GM19467 (cell line): ENCODE results near the gene DDX24.

Experiments used
- ATAC-seq: cut with Tn5 transposase; IDR thresholded peaks from one replicate; pipeline ENCODE4 v1.9.1; 2021; ENCODE audit warnings: mild to moderate bottlenecking, moderate library complexity; ENCODE audit not compliant: unreplicated experiment

The DDX24 gene

DNA sequence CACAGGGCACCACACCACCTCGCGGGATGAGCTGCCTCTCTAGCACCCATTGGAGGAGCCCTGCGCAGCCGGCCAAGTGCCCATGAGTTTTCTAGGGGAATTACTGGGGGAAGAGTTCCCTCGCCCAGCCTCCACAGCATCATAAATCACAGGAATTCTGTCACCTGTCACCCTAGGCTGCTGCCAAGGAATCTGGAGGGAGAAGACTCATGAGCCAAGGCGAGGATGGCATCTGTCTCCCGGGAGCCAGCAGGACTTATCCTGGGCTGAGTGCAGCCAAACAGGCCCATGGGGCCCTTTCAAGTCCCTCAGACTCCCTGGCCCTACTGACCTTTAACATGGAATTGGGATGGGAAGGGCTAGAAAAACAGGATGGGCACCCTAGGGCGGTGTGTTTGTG, 62.7 kb downstream of the DDX24 start:
- no peak for ATAC-seq

DNA sequence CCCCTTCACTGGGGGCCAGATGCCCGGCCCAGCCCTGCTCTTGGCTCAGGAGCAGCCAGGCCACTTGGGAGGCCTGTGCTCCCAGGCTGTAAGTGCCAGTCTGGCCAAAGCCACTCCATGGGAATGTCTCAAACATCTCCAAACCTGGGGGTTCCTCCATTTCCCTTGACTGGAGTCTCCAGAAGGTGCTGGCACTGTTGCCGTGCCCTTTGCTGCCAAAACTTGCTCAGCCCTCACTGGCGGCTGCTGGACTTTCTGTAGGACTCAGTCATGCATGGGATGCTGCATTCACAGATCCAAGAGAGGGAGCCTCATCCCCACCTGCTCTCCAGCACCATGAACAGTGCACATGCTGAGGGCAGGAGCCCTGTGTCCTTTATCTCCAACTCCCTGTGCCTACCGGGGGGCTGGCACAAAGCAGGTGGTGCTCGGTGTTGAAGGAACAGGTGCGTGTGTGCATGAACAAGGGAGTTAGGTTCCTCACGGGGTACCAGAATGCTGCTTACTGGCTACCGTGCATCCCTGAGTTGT, 64.5 kb downstream of the DDX24 start:
- ATAC-seq, result no peak

DNA sequence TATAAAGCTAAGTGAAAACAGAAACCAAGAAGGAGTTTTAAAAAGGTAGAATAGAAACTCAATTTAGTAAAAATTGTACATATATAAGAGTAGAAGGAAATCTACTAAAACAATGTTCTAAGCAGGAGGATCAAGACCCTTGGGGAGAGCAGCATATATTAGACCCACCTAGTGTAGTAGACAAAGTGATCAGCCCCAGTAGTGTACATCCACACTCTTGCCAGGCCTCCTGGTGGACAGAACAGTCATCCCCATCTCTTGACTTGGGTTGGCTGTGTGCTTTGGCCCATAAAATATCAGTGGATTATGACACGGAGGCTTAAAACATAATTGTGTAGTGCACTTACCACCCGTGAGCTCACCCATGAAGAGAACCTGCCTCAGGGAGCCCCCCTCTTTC, 65.8 kb downstream of the DDX24 start:
- ATAC-seq, result no peak

DNA sequence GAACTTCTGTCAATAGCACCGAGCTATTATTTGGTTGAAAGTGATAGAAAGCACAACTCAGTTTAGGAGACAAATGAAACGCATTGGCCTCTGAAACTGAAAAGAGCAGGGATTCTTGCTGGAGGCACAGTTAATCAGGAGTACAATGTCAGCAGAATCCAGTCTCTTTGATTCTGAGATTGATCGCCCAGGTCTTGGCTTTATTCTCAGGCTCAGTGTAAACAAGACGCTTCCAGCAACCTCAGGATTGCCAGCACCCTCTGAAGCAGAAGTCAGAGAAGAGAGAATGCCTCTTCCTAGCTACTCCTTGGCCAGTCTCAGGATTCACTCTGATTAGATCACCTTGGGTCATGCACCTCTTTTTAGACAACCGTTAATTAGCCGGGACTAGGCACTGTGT, 66.6 kb downstream of the DDX24 start:
- no peak for ATAC-seq

DNA sequence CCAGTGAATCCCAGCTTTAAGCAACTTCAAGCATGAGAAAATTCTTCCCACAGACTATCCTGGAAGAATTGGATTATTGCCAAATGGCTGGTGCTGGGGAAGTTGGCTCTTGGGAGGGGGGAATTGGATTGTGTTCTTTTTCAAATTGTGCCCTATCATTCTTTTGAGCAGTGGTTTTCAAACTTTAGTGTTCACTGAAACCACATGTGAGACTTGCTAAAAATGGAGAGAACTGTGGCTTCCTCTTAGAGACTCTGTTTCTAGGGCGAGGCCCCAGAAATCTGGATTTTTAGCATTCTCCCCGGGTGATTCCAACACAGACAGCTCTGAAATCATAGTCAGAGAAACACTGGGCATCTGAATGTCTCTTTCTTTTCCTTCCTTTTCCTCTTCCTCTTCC, 69.2 kb downstream of the DDX24 start:
- no peak for ATAC-seq

- ATAC-seq, result no peak
These were observed 70.4 kb downstream of the DDX24 start for GRCh38 chr14:94010625-94011024.

DNA sequence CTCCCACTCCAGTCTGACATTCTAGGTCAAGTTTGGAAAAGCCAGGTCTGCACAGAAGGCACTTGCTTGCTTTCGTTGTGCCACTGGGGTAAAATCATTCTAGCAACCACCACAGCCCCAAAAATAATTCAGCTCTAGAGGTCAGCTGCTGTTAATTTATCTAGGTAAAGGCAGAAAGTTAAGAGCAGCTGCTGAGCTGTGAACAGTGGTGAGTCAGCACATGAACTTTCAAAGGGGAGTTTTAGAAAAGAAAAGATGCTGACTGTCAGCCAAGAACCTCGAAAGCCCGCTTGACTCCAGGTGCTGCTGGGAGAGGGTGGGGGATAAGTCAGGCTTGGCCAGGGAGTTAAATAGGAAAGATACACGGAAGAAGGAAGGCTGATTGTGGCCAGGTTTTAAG, 71.2 kb downstream of the DDX24 start:
- ATAC-seq, result no peak

- ATAC-seq, result no peak
These were observed 72.8 kb downstream of the DDX24 start for GRCh38 chr14:94008234-94008633.

DNA sequence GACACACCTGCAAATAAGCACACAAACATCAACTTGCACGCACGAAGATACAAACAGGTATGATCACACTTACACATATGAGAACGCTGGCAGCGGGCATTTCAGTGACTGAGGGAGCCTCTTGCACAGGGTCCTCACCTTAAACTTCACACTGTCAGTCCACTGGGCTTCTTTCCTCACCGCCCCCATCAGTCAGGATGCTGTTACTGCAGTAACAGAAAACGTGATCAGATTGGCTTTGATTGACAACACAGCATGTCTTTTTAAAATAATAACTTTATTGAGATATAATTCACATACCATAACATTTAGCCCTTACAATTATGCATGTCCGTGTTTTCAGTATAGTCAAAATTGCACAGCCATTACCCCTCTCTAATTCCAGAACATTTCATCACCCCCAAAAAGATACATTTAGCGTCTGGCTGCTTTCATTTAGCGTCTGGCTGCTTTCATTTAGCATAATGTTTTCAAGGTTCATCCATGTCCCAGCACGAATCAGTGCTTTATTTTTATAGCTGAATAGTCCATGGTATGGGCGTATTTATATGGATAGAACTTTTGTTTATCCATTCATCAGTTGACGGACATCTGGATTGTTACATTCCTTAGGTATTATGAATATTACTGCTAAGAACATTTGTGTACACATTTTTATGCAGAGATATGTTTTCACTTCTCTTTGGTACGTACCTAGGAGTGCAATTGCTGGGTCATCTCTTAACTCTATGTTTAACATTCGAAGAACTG, 75.5 kb downstream of the DDX24 start:
- no peak for ATAC-seq

DNA sequence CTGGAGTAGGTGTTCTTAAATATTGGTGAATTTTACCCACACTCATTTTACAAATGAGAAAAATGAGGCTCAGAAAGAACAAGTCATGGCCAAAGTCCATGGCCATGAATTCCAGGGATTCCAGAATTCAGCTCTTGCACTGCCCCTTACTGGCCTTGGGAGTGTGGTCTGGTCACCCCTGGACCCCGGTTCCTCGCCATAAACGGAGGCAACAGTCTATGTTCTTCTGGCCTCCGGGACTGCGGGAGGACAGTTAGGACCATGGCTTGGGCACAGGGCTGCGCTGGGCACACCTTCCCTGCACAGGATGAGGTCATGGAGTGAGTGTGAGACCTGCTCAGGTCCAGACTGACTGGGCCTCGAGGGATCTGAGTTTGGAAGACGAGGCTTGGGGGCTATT, 77.0 kb downstream of the DDX24 start:
- no peak for ATAC-seq

- no peak for ATAC-seq
These were observed 77.6 kb downstream of the DDX24 start for GRCh38 chr14:94003397-94003796.

DNA sequence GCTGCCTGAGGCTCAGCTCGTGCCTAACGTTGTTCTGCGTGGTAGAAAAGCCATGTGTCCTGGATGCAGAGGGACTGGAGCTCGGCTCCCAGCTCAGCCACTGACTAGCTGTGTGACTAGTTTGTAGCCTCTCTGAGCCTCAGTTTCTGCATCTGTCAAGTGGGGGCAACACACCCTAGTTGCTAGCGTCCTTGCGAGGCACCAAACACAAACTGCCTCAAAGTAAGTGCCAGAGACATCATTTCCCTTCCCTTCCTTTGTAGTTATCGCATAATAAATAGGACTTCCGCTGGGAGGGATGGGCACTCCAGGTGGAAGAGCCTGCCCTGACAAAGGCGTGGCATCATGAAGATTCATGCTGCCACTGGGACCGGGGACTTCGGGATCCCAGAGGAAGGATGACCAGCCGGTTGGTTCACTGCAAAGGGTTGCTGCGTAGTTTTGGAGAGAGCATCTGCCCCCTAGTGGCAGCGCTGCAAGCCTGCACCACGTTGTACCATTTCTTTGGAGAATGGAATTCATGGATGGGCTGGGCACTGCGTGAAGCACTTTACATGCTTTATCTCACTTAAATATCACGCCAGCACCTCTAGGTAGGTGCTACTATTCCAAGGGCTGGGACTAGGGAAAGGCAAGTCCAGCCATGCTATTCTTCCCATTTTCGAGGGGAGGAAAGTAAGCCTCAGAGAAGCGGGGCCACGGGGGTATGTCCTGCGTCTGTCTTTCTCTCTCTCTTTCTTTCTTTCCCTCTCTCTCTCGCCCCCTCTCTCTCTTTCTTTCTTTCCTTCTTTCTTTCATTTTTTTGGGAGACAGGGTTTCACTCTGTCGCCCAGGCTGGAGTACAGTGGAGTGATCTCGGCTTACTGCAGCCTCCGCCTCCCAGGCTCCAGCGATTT, 79.3 kb downstream of the DDX24 start:
- peak; percentile 72 for ATAC-seq

GRCh38 chr14:94001016-94001415, 80.0 kb downstream of the DDX24 start:
- no peak for ATAC-seq

- no peak for ATAC-seq
These were observed 80.7 kb downstream of the DDX24 start for GRCh38 chr14:94000267-94000666.

DNA sequence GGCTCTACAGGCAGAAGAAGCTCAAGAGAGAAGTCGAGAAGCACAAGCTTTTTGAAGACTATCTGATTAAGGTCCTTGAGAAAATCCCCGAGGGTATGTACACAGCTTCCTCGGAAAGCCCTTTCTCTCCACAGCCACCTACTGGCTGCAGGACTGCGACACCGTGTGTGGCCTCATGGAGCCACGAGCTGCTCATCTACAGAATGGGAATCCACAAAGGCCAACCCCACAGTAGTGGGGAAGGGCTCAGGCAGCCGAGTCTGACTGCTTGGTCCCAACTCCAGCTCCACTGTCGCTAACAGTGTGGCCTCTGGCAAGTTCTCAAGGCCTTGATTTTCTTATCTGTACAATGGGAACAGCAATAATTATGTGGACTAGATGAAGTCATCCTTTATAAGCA, 81.4 kb downstream of the DDX24 start:
- no peak for ATAC-seq

GRCh38 chr14:93998871-93999403, 82.1 kb downstream of the DDX24 start:
- no peak for ATAC-seq
